Endothelial cell of umbilical vein (primary cell): ENCODE measurements around the gene PCDH9. TPM values are rescaled to one million over a fixed set of nuclear protein-coding genes. Genes with fewer than 3 reads are reported as not detected.

Source experiments
- BruUV-seq: library from RNA; stranded (reverse); fragments of 400-500 nt; replicated peaks from 2 replicates; lab custom pipeline; 2021; lab: Mats Ljungman, UMichigan
- CTCF ChIA-PET: fragments of 300-600, 350-600 bp; sonication (Branson Sonifier 250); formaldehyde crosslinking; loops from one replicate; lab custom pipeline; 2021; ENCODE audit warnings: antibody characterized with exemption, inconsistent platforms; lab: Charles Lee
- POLR2A ChIA-PET: fragments of 300-600, 350-600 bp; sonication (Branson Sonifier 250); formaldehyde crosslinking; loops from one replicate; lab custom pipeline; 2021; ENCODE audit warnings: antibody characterized with exemption, inconsistent platforms; lab: Charles Lee
- DNase-seq: peaks from one replicate; pipeline ENCODE4 v3.0.0-alpha.2; 2011; ENCODE audit warnings: low read depth, low spot score
- FAIRE-seq: peaks from 2 replicates; lab custom pipeline; 2011; peaks lifted over from hg19 to GRCh38; lab: Jason Lieb, UNC
- H2AFZ ChIP-seq: 2 replicates; pipeline ENCODE4 v1.6.0; 2012; ENCODE audit warnings: low read depth, low read length, control low read depth, inconsistent platforms
- H3K27ac ChIP-seq: 2 replicates; pipeline ENCODE4 v1.5.1; 2011; ENCODE audit warnings: low read depth, mild to moderate bottlenecking, control low read depth, low read length, moderate library complexity; ENCODE audit not compliant: insufficient read depth
- H3K27me3 ChIP-seq, 2 experiments: 2 replicates each; pipeline versions ENCODE4 v1.6.0 to v1.6.1; 2011; ENCODE audit warnings: low read length in 2 of 2, mixed read lengths in 1 of 2; ENCODE audit not compliant: control insufficient read depth in 2 of 2, insufficient read depth in 2 of 2
- H3K36me3 ChIP-seq, 2 experiments: 2 replicates in 1 of 2; 3 replicates in 1 of 2; pipeline ENCODE4 v1.5.1; 2011; ENCODE audit warnings: low read length in 2 of 2, mild to moderate bottlenecking in 1 of 2, moderate library complexity in 1 of 2; ENCODE audit not compliant: control insufficient read depth in 2 of 2, insufficient read depth in 2 of 2; ENCODE audit errors: extremely low read depth in 1 of 2
- H3K4me1 ChIP-seq: 3 replicates; pipeline ENCODE4 v1.5.1; 2011; ENCODE audit warnings: mild to moderate bottlenecking, low read length; ENCODE audit not compliant: control insufficient read depth, insufficient read depth; ENCODE audit errors: extremely low read depth
- H3K4me2 ChIP-seq: 2 replicates; pipeline ENCODE4 v1.6.1; 2011; ENCODE audit warnings: low read length, control low read depth, mixed read lengths; ENCODE audit not compliant: insufficient read depth
- H3K4me3 ChIP-seq, 3 experiments: fragments of 200-600 bp in 1 of 3; sonication (generic), shearing (Covaris generic) in 1 of 3; replicated peaks in 1 of 3; 2 replicates each; pipeline ENCODE4 v1.5.1; 2011 to 2016; ENCODE audit warnings: control low read depth in 3 of 3, low read length in 3 of 3, mild to moderate bottlenecking in 2 of 3, inconsistent platforms in 1 of 3, low read depth in 1 of 3, moderate library complexity in 1 of 3; ENCODE audit not compliant: insufficient read depth in 1 of 3
- H3K79me2 ChIP-seq: 2 replicates; pipeline ENCODE4 v1.6.0; 2012; ENCODE audit warnings: low read length, inconsistent platforms; ENCODE audit not compliant: control insufficient read depth, insufficient read depth
- H3K9ac ChIP-seq: replicated peaks from 2 replicates; pipeline ENCODE3; 2011; ENCODE audit warnings: low read length, control low read depth; ENCODE audit not compliant: insufficient read depth; ENCODE audit errors: extremely low read depth
- H3K9me1 ChIP-seq: replicated peaks from 3 replicates; pipeline ENCODE4 v1.6.0; 2011; ENCODE audit warnings: mild to moderate bottlenecking, low read length; ENCODE audit not compliant: control insufficient read depth, insufficient read depth; ENCODE audit errors: extremely low read depth
- H3K9me3 ChIP-seq: replicated peaks from 2 replicates; pipeline ENCODE4 v1.5.1; 2012; ENCODE audit warnings: low read length, inconsistent platforms; ENCODE audit not compliant: control insufficient read depth, insufficient read depth
- H4K20me1 ChIP-seq: replicated peaks from 2 replicates; pipeline ENCODE3; 2011; ENCODE audit warnings: mild to moderate bottlenecking, low read length; ENCODE audit not compliant: control insufficient read depth, insufficient read depth; ENCODE audit errors: extremely low read depth
- GATA2 ChIP-seq: IDR thresholded peaks from 2 replicates; pipeline ENCODE4 v1.7.0; 2011; ENCODE audit warnings: low read depth, mild to moderate bottlenecking, moderate library complexity, mixed read lengths, low read length; ENCODE audit not compliant: insufficient read length, insufficient read depth
- JUN ChIP-seq: IDR thresholded peaks from 2 replicates; pipeline ENCODE4 v1.6.1; 2011; ENCODE audit warnings: borderline replicate concordance, low read depth; ENCODE audit not compliant: insufficient read length, insufficient read depth
- MAX ChIP-seq: IDR thresholded peaks from 2 replicates; pipeline ENCODE4 v1.6.1; 2011; ENCODE audit not compliant: insufficient read depth, insufficient read length
- MYC ChIP-seq: IDR thresholded peaks from one replicate; pipeline ENCODE4 v1.6.1; 2011; ENCODE audit warnings: mild to moderate bottlenecking, low read depth, low read length
- POLR2AphosphoS5 ChIP-seq: IDR thresholded peaks from 2 replicates; pipeline ENCODE4 v1.6.1; 2012; ENCODE audit warnings: low read depth, mild to moderate bottlenecking, control low read depth, low read length, moderate library complexity; ENCODE audit not compliant: insufficient read depth
- dilution Hi-C: fragments of 300-500 bp; cut with MboI; formaldehyde crosslinking; loops from one replicate; pipeline ENCODE4 v1.15.0; 2019; ENCODE audit warnings: low sequenced_read_pairs; ENCODE audit not compliant: extremely low pct_ligation_motif_present
- intact Hi-C: fragments of 100-400 bp; cut with micrococcal nuclease; formaldehyde crosslinking; loops from one replicate; pipeline ENCODE4 v1.10.0; 2022
- polyA plus RNA-seq, 4 experiments: library from polyadenylated mRNA; depleted of rRNA in 3 of 4; stranded (reverse) in 3 of 4; unstranded in 1 of 4; fragments of >200 nt; gene quantifications; 2 replicates each; pipeline versions ENCODE4 v1.2.1 to v1.2.3, GENCODE V29; 2011 to 2012; ENCODE audit warnings: missing spikeins in 1 of 4
- total RNA-seq: library from RNA; stranded (reverse); gene quantifications from 2 replicates; pipeline ENCODE4 v1.2.3, GENCODE V29; 2021

PCDH9 gene
- total and polyA plus RNA-seq, 2 donors (not counting 3 experiments of a cell fraction or from before 2014, with no cell fraction given): 1.1 to 5.2 TPM

DNA sequence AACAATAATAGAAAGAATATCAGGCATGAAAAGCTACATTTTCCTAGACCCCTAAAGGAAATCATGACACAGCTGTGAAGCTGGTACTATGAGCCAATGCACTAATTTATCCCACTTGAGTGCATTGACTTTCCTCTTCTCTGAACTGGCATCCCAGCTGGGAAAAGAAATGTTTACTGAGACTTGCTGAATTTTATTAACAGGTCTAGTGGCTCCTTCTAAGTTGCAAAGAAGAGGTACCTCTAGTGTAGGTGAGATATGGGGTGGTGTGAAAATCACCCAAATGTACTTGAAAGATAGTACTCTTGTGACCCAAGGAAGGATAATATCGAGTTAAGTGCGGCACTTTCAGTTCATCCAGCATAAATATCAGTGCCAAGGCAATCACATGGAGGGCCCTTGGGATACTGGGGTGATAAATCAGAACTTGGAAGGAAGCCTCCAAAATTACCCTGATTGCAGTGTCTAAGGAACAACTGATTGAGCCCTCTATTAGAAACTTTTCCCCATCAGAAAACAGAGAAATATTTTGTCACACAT lies 369.2 kb downstream of the PCDH9 start:
- Histone ChIP-seq H2AFZ (no peak overlapping the region), H3K27me3 (no peaks in the 10 kb centered on the region), H3K9me3 (no peaks in the 10 kb centered on the region), H3K9ac (no peak overlapping the region), H3K4me1 (peaks cover 13% of the 10 kb centered on the region), H3K79me2 (no peaks in the 10 kb centered on the region), H3K36me3 (no peaks in the 10 kb centered on the region), H3K4me2 (no peak overlapping the region), H3K27ac (no peak overlapping the region), H3K4me3 (no peak overlapping the region), H4K20me1 (no peaks in the 10 kb centered on the region), H3K9me1 (no peaks in the 10 kb centered on the region)
- dilution Hi-C loops: no loop called here
- intact Hi-C loops: no loop called here
- POLR2A ChIA-PET: no interaction called here
- FAIRE-seq: no peak
- CTCF ChIA-PET: interaction anchor here (0.6 to 1.9 kb wide), 3 partner anchors 13 to 242 kb away, joined by 3 to 5 read pairs (median 3); no protein-coding TSS in a partner anchor
- DNase-seq: no peak
- TF ChIP-seq POLR2AphosphoS5: no peak
- TF ChIP-seq MYC: no peak
- TF ChIP-seq MAX: no peak
- no peak for TF ChIP-seq GATA2
- TF ChIP-seq JUN: no peak
- no TSS peak for BruUV-seq
